Activated CD4-positive, alpha-beta T cell treated with anti-CD3 and anti-CD28 coated beads, Interleukin-2, Interleukin-6, amounts not matched to agents 100 ng/mL and 50 ng/mL, durations not matched to agents 16 hours and 8 hours (primary cell): ENCODE measurements around the gene NACC2.
"Not testable (repeated sequence)": the region's sequence is repeated elsewhere in the genome, so short reads cannot be mapped to it uniquely, and the experiment has no call there.

ENCODE experiments used
- DNase-seq: peaks from one replicate; pipeline ENCODE4 v3.0.0-alpha.2; 2020

NACC2 gene

DNA sequence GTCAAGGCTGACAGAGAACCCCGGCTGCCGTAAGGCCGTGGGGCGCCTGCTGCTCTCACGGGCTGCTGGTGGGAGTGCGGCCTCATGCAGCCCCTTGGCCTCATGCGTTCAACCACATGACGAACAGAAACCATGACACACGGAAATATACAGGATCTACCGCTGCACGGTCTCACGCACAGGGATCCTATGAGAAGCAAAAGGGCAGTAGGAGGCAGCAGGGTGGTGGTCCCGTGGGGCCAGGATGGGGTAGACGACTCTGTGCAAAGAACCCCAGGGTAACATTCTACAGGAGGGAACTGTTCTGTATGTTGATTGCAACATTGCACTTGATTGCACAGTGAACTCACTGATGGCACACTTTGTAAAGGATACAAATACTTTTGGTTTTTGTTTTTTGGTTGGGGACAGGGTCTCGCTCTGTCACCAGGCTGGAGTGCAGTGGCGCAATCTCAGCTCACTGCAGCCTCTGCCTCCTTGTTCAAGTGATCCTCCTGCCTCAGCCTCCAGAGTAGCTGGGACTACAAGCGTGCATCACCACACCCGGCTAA lies 51.6 kb downstream of the NACC2 start:
- DNase-seq: no peak

- no peak for DNase-seq
Observed at GRCh38 chr9:136042541-136042940, 52.5 kb downstream of the NACC2 start.

GRCh38 chr9:136040848-136041247 lies 54.2 kb downstream of the NACC2 start:
- DNase-seq: not testable (repeated sequence)

GRCh38 chr9:136039488-136039887 lies 55.6 kb downstream of the NACC2 start:
- no peak for DNase-seq

- no peak for DNase-seq
Observed at GRCh38 chr9:136036848-136037247, 58.2 kb downstream of the NACC2 start.

DNA sequence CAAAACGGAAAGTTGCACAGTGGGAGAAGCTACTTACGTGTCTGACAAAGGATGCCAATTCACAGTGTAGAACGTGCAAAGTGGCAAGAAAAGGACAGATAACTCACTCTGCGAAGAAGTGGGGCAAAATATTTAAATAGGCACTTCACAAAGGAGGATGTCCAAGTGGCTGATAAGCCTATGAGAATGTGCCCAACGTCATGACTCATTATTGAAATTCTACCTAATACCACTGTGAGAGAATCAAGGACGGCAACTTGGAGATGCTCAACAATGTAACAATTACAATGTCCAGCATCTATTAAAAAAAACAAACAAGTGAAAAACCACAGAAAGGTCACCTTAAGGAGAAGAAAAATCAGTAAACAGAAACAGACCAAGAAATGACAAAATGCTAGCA lies 59.0 kb downstream of the NACC2 start:
- no peak for DNase-seq

DNA sequence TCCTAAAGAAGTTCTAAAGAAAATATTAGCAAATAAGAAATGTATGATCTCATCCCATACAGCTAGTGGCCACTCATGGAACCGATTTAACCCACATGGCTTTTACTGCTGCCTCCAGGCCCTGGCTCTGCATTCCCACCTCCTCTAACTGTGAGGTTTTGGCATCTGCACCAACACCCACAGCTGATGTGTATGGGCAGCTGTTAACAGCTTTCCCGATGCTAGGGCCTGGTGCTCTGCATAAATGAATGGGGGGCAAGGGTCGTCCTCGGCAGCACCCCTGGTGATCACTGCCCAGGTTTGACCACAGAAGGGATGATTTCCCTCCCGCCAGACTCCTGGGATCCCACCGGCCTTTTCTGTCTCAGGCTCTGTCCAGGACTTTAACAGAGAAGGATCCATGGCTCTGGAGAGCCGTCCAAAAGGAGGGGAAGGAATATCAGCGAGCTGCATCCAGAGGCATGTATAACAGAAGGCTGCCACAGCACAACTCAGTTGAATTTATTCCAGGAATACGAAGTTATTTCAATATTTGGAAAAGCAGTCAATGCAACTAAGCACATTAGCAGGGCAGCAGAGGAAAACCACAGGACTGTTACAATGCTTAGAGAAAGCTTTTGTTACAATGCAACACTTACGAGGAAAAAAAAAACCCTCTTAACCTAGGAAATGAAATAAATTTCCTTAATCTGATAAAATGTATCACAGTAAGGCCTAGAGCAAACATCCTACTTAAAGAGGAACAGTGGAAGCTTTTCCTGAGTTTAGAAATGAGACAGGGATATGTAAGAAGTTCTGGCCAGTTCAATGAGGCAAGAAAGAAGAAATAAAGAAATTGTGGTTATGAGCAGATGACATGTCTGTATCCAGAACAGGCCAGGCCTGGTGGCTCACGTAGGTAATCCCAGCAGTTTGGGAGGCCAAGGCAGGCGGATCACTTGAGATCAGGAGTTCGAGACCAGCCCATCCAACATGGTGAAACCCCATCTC lies 63.1 kb downstream of the NACC2 start:
- no peak for DNase-seq

- DNase-seq: no peak
Observed at GRCh38 chr9:136031094-136031493, 64.0 kb downstream of the NACC2 start.

- DNase-seq: no peak
Observed at GRCh38 chr9:136029556-136029955, 65.5 kb downstream of the NACC2 start.

DNA sequence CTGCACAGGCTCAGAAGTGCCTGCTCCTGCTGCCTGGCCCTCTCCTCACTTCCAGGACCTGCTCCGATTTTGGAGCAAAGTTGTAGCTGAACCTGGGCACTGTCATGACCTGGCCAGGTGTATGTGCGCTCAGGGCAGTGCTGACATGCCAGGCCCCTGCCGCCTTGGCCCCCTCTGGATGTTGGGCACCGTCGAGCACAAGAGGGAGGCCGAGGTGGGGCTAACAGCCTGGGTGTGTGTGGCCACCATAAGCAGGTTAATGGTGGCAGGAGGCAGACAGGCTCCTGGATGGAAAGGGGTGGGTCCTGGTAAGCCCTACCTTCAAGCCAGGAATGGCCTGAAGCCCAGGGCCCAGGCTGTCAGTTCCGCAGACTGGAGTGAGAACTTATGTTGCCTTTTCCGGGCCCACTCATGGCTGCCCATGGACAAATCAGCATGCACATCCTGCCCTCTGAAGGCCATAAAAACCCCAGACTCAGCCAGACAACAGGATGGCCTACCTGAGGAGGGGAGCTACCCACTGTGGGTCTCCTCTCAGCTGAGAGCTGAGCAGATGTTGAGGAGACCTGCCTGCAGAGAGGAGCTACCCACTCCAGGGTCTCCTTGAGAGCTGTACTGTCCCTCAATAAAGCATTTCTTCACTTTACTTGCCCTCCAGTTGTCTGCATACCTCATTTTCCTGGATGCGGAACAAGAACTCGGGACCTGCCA lies 66.2 kb downstream of the NACC2 start:
- no peak for DNase-seq

- not testable (repeated sequence) for DNase-seq
Observed at GRCh38 chr9:136026943-136027289, 68.2 kb downstream of the NACC2 start.

DNA sequence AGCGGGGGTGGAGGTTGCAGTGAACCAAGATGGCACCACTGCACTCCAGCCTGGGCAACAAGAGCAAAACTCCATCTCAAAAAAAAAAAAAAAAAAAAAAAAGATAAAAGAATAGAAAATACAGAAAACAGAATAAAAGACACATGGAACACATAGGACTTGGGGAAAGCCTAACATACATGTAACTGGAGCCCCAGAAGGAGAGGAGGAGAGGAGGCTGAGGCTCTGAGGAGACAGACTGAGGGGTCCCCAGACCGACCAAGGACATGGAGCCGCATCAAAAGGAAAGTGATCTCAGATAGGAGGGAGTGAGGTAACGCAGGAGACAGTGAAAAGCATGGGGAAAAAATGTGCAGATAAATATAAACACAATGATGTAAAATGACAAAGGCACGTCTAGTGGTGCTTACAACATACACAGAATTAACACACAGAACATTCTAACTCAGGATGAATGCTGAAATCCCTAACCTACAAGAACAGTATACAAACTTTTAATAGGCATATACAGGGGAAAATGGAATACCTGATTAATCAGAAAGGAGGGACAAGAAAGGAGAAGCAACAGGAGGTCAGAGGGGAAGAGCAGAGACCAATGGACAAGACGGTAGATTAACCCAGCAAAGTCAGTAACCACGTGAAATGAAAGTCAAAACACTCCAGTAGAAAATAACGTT lies 68.7 kb downstream of the NACC2 start:
- DNase-seq: no peak

- DNase-seq: no peak
Observed at GRCh38 chr9:136025481-136025880, 69.6 kb downstream of the NACC2 start.

DNA sequence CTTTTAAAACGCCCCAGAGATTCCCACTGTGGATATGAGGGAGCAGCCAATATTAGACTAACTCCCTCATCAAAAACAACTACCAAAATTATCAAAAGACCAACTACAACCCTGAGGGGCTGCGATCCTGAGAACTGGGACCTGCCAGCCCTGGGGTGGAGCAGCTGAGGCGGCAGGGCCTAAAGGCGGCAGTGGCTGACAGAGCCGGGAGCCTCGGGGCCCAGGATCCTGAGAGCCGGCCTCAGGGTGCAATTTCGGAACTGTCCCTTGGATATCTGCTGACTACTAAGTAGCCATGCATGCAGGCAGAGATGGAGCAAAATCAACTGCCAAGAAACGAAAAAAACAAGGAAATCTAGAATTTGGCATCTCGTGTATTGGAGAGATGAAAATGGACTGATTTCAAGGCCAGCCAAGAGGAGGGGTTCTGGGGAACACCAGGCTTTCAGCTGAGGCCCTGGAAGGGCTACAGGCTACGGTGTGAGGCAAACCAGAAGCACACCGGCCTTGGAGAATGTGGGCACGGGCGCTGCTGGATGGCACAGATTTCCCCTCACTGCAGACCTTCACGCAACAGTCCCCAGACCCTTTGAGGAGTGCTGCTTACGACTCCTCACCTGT lies 70.3 kb downstream of the NACC2 start:
- no peak for DNase-seq

- no peak for DNase-seq
Observed at GRCh38 chr9:136024286-136024685, 70.8 kb downstream of the NACC2 start.

GRCh38 chr9:136023410-136024225 lies 71.5 kb downstream of the NACC2 start:
- no peak for DNase-seq

DNA sequence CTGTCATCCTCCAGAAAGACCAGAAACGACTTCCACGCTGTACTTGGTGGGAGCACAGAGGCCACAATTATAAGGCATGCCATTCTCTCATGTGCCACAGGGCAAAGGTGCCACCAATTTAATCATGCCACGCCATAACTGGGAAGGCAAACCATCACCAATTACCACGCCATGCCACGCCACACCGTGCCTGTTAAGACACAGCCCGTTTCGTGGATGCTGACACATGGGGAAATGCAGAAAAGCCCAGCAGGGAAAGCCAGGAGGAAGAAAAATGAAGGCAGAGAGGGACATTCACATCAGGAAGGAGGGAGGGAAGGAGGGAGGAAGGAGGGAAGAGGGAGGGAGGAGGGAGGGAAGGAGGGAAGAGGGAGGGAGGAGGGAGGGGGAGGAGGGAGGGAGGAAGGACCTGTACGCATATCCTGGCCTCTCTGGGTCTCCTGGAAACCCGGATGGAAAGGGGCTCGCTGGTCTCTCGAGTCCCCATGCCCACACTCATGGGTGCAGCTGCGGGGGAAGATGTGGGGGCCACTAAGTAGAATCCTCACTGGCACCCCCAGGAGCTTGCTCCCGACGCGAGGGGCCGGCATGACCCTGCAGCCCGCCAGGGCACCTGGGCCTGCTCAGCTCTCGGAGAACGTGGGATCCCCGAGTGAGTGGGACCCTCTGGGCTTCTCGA lies 72.2 kb downstream of the NACC2 start:
- DNase-seq: no peak

GRCh38 chr9:136021872-136022681 lies 73.0 kb downstream of the NACC2 start:
- no peak for DNase-seq

DNA sequence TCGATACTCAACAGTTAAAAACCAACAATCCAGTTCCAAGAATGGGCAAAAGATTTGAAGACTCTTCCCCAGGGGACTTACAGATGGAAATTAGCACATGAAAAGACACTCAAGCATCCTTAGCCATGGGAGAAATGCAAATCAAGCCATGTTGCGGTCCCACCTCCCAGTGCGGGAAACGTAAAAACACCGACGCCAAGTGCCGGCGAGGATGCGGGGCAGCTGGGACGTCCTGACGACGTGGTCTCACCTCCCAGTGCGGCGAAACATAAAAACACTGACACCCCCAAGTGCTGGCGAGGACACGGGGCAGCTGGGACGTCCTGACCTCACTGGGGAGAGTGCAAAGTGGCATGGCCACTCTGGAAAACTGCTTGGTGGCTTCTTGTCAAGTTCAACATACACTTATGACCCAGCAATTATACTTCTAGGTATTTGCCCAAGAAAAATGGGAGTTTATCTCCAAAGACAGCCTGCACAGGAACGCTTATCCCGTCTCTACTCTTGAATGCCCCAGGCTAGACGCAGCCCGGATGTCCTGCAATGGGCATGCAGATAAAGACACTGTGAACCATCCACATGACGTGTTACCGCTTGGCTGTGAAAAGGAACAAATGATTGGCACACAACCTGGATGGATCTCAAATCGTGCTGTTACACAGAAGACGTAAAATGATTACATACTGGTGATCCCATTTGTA lies 73.8 kb downstream of the NACC2 start:
- no peak for DNase-seq

DNA sequence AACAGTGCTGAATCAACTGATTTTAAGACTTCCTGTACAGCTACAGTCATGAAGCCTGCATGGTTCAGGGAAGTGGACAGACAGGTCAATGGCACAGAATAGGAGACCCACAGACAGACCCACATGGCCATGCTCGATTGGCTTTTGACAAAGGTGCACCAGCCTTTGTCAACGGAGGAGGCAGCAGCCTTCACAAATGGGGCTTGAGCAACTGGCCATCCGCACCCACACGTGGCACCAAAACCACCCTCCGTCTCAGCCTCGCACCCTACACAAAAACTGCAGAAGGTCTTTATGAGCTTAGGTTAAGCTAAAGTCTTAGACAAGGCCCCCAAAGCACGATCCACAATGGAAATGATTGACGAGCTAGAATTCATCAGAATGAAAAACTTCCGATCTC lies 74.4 kb downstream of the NACC2 start:
- no peak for DNase-seq
